Lower leg skin (tissue), 3 donors: Measurements from ENCODE around the gene NTPCR.

Source experiments
- POLR2A ChIP-seq, 2 donors: fragments of 450-650 bp; IDR thresholded peaks; one replicate each; pipeline ENCODE4 v1.6.1; 2016 to 2017; ENCODE audit warnings: antibody characterized with exemption in 2 of 2, mild to moderate bottlenecking in 1 of 2, moderate library complexity in 1 of 2
- TF ChIP-seq, protein P1 (sequence below), 3 donors: fragments of 450-650 bp; IDR thresholded peaks; one replicate each; pipeline ENCODE4 v1.5.1; 2016; ENCODE audit warnings: antibody characterized with exemption in 3 of 3, mild to moderate bottlenecking in 3 of 3, moderate library complexity in 2 of 3

DNA sequence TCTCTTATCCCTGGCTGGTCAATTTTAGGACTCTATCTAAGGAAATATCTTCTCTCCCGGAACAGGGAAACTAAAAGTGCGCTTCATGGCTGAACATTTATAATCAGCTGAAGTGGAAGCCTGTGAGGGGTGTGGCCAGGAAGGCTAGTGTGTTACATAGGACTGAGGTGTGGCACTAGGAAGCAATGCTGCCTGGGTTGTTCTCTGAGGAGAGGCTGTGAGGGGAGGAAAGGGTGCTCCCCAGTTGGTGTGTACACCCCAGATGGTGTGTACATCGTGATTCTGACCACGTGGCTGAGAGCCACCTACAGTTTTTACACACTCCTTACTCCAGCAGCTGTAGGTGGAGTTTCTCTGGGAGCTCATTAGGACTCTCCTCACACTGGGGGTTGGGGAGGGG lies 16.3 kb downstream of the NTPCR start:
- TF ChIP-seq, protein P1, sequence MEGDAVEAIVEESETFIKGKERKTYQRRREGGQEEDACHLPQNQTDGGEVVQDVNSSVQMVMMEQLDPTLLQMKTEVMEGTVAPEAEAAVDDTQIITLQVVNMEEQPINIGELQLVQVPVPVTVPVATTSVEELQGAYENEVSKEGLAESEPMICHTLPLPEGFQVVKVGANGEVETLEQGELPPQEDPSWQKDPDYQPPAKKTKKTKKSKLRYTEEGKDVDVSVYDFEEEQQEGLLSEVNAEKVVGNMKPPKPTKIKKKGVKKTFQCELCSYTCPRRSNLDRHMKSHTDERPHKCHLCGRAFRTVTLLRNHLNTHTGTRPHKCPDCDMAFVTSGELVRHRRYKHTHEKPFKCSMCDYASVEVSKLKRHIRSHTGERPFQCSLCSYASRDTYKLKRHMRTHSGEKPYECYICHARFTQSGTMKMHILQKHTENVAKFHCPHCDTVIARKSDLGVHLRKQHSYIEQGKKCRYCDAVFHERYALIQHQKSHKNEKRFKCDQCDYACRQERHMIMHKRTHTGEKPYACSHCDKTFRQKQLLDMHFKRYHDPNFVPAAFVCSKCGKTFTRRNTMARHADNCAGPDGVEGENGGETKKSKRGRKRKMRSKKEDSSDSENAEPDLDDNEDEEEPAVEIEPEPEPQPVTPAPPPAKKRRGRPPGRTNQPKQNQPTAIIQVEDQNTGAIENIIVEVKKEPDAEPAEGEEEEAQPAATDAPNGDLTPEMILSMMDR (IDR thresholded peaks at IDR 0.05): no peak
- no peak for TF ChIP-seq POLR2A (IDR thresholded peaks at IDR 0.05)
